GM18507 (cell line): ENCODE results near the gene DCDC2C.
A peak's percentile ranks its signal among the peaks of the same experiment; 100 is the strongest.

Experiments used
- DNase-seq: peaks from one replicate; pipeline ENCODE4 v3.0.0; 2011; ENCODE audit warnings: low read depth; ENCODE audit not compliant: insufficient read length; ENCODE audit errors: extremely low spot score
- FAIRE-seq: peaks from 2 replicates; lab custom pipeline; 2011; peaks lifted over from hg19 to GRCh38; lab: Jason Lieb, UNC

DCDC2C gene

GRCh38 chr2:3705782-3706181 is 2.4 kb downstream of the DCDC2C start:
- FAIRE-seq, result no peak
- no peak for DNase-seq

GRCh38 chr2:3706892-3707291 is 3.5 kb downstream of the DCDC2C start:
- DNase-seq, result no peak
- FAIRE-seq, result no peak

GRCh38 chr2:3708576-3708975 is 5.2 kb downstream of the DCDC2C start:
- FAIRE-seq (no peak), DNase-seq (no peak)

GRCh38 chr2:3709225-3709624 is 5.8 kb downstream of the DCDC2C start:
- FAIRE-seq, result no peak
- DNase-seq, result no peak

- FAIRE-seq, result no peak
- no peak for DNase-seq
Measured at GRCh38 chr2:3712424-3712823, 9.0 kb downstream of the DCDC2C start.

- FAIRE-seq (no peak), DNase-seq (no peak)
Measured at GRCh38 chr2:3712831-3713503, 9.6 kb downstream of the DCDC2C start.

GRCh38 chr2:3718679-3719078 is 15.3 kb downstream of the DCDC2C start:
- DNase-seq (no peak), FAIRE-seq (no peak)

GRCh38 chr2:3725002-3725401 is 21.6 kb downstream of the DCDC2C start:
- FAIRE-seq (no peak), DNase-seq (no peak)

GRCh38 chr2:3725458-3726250 is 22.3 kb downstream of the DCDC2C start:
- no peak for FAIRE-seq
- no peak for DNase-seq

GRCh38 chr2:3726511-3726910 is 23.1 kb downstream of the DCDC2C start:
- FAIRE-seq (no peak), DNase-seq (no peak)

- DNase-seq (no peak), FAIRE-seq (no peak)
Measured at GRCh38 chr2:3727397-3728045, 24.1 kb downstream of the DCDC2C start.

GRCh38 chr2:3728104-3729054 is 25.0 kb downstream of the DCDC2C start:
- DNase-seq, result peak; percentile 20
- peak; percentile 26 for FAIRE-seq

- DNase-seq (no peak), FAIRE-seq (no peak)
Measured at GRCh38 chr2:3729055-3729448, 25.7 kb downstream of the DCDC2C start.

- no peak for DNase-seq
- no peak for FAIRE-seq
Measured at GRCh38 chr2:3729786-3730185, 26.4 kb downstream of the DCDC2C start.

- DNase-seq (no peak), FAIRE-seq (no peak)
Measured at GRCh38 chr2:3730646-3731045, 27.3 kb downstream of the DCDC2C start.

- DNase-seq, result no peak
- FAIRE-seq, result no peak
Measured at GRCh38 chr2:3731829-3732228, 28.5 kb downstream of the DCDC2C start.

GRCh38 chr2:3736112-3736511 is 32.7 kb downstream of the DCDC2C start:
- no peak for DNase-seq
- FAIRE-seq, result no peak

- no peak for FAIRE-seq
- DNase-seq, result no peak
Measured at GRCh38 chr2:3737128-3737527, 33.8 kb downstream of the DCDC2C start.

GRCh38 chr2:3738454-3738853 is 35.1 kb downstream of the DCDC2C start:
- FAIRE-seq (no peak), DNase-seq (no peak)

- FAIRE-seq (no peak), DNase-seq (no peak)
Measured at GRCh38 chr2:3739313-3739712, 35.9 kb downstream of the DCDC2C start.
